Measurements from ENCODE around the gene EXO1.

The EXO1 gene

DNA sequence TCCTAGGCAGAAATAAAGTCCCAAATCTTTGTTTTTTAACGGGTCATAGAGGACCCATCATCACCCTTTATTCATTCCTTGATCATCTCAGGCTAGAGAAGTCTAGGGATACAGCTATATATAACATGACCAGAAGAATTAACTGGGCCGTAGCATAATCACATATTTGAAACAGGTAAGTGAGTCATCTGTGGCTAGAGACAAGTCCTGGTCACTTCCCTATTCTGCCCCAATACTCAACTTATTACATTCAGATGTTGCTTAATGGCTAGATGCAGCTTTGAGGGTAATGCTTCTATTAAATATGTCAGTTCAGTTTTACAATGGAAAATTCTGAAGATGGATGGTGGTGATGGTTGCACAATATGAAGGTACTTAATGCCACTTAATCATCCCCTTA, 47.0 kb downstream of the EXO1 start:
- DNase-seq, result no peak

DNA sequence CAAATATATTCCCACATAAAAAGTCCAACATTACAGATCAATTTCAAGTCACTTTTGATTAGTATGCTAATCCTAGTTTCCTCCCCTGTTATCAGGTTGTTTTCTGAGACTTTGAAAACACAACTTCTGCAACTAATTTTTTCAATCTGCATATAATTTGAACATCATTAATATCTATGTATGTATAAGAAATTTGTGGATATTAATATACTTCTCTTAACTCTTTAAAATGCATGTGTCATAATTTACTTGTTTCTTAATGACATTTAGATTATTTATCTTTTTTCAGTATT, 48.6 kb downstream of the EXO1 start:
- no peak for DNase-seq

DNA sequence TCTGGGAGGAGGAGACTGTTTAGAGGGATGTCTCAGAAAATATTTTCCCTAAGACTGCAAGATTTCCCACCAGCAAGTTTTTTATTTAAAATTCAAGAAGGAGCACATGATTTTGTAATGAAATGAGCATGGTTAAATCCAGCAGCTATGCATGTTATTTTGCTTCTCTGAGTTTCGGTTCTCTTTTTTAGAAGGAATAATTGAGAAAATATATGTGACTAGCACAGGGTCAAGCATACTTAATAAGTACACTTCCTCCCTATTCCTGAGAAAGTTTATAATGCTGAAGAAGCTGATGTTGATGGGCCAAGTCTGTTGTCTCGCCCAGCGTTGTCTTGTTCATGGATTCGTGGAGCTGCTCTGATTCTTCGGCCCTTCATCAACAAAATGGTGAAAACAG, 51.2 kb downstream of the EXO1 start:
- no peak for DNase-seq

DNA sequence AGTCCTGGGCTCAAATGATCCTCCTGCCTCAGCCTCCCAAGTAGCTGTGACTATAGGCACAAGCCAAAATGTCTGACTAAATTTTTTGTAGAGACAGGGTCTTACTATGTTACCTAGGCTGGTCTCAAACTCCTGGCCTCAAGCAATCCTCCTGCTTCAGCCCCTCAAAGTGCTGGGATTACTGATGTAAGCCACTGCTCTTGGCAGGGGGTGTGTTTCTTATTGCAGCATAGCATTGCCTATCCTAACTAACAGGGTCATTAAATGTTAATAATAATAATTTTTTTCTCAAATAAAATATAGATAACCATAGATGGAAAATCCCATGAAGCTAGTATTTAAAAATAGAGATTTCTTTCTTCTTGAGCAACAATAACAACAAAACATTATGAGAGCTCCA, 52.4 kb downstream of the EXO1 start:
- DNase-seq, result no peak

GRCh38 chr1:241902391-241903065, 54.5 kb downstream of the EXO1 start:
- DNase-seq, result no peak

DNA sequence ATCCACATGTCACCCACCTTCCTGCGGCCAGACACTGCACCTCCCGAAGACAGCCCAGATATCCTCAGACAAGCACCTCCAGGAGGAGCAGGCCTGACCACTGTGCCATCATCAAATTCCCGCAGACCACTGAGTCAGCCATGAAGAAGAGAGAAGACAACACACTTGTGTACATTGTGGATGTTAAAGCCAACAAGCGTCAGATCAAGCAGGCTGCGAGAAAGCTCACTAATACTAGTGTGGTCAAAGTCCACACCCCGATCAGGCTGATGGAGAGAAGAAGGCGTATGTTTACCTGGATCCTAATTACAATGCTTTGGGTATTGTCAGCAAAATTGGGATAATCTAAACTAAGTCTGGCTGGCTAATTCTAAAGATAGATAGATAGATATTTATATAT, 68.2 kb downstream of the EXO1 start:
- DNase-seq, result no peak

DNA sequence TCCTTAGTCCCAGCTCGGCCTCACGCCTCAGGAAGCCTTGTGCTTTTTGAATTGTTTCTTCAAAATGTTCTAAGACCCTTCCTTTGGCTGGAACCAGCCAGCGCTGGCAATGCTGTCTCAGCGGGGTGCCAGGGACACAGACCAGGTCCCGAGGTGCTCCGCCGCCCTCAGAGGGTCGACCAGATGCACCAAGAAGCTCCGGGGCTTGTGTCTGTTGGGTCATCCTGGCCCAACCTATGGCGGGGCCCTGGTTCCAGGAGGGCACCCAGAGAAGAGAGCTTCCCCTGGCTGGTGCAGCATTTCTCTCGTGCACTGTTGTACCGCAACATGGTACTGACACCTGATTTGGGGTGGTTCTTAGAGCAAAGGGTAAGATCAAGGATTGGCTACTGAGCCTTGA, 69.5 kb downstream of the EXO1 start:
- DNase-seq, result no peak

DNA sequence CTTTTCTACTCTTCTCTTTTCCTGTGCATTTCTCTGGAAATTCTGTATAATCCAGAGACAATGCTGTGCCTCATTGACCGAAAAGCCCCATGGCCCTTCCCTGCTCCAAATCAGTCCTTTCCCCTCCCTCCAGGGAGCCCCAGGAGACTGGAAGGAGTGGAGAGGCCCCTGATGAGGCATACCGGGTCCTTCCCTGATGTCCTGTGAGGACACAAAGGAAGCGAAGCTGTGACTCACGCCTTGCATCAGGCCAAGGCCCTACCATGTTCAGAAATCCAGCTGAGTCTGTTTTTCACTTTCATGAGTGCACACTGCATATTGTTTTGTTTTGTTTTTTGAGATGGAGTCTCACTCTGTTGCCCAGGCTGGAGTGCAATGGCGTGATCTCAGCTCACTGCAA, 70.9 kb downstream of the EXO1 start:
- no peak for DNase-seq

DNA sequence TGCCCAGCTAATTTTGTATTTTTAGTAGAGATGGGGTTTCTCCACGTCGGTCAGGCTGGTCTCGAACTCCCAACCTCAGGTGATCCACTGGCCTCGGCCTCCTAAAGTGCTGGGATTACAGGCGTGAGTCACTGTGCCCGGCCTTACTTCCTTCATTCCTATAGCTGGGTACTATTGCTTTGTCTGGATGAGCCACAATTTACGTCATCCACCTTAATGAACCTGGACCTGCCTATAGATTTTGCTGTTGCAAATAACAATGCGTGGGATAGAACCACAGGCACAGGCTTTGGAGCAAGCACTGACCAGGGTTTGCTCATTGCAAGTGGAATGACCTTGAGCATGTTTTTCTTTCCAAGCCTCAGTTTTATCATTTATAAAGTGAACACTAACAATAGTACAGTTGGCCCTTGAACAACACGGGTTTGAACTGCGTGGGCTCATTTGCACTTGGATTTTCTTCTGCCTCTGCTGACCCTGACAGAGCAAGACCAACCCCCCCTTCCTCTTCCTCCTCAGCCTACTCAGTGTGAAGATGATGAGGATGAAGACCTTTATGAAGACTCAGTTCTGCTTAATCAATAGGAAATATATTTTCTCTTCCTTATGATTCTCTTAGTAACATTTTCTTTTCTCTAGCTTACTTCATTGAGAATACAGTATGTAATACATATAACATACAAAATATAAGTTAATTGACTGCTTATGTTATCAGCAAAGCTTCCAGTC, 76.2 kb downstream of the EXO1 start:
- no peak for DNase-seq

DNA sequence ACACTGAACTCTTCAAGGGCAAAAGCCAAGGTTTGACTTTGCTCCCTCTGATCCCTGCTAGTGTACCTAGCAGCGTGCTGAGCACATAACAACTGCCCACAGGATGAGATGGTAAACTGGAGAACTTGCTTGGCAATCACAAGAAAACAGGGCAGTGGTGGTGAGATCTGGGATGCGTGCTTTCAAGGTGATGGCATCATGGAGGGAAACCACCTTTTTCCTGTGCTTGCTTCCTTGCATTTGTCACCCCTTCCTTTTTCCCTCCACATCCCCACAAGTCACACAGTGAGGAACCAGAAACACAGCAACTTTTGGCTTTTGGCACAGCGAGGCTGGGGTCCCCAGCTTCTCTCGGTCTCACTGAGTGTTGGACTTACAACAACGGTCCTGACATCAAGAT, 78.1 kb downstream of the EXO1 start:
- no peak for DNase-seq

GRCh38 chr1:241927321-241927720, 79.3 kb downstream of the EXO1 start:
- DNase-seq, result no peak

DNA sequence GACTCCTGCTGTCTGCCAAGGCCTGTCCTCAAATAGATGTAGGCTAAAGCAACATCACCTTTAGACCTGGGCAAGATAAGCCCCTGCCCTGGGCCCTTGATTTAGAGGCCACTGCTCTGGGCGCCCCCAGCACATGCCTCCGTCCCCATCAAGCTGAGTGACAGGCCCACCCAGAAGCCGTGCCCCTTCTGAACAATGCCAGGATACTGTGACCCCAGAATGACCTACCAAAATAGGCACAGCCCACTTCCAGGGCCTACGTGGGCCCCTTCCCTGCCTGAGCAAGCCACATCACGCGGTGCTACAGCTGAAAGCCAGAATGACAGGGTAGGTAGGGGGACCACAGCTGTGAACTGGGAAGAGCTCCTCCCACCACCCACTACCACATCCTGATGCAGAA, 84.8 kb downstream of the EXO1 start:
- no peak for DNase-seq

GRCh38 chr1:241934201-241934848, 86.3 kb downstream of the EXO1 start:
- no peak for DNase-seq

- DNase-seq, result no peak
Measured at GRCh38 chr1:241934866-241935265, 86.9 kb downstream of the EXO1 start.

Data from activated CD4-positive, CD25-positive, alpha-beta regulatory T cell (primary cell).